Fibroblast of skin of left biceps (primary cell): ENCODE results near the gene RGL1.

Source experiments
- DNase-seq, 2 experiments: peaks; one replicate each; pipeline ENCODE4 v3.0.0-alpha.2; 2013; ENCODE audit warnings: low read depth in 2 of 2

The RGL1 gene

GRCh38 chr1:183956559-183957188, 151.8 kb downstream of the RGL1 start:
- peak; percentile 46 to 50 for DNase-seq

DNA sequence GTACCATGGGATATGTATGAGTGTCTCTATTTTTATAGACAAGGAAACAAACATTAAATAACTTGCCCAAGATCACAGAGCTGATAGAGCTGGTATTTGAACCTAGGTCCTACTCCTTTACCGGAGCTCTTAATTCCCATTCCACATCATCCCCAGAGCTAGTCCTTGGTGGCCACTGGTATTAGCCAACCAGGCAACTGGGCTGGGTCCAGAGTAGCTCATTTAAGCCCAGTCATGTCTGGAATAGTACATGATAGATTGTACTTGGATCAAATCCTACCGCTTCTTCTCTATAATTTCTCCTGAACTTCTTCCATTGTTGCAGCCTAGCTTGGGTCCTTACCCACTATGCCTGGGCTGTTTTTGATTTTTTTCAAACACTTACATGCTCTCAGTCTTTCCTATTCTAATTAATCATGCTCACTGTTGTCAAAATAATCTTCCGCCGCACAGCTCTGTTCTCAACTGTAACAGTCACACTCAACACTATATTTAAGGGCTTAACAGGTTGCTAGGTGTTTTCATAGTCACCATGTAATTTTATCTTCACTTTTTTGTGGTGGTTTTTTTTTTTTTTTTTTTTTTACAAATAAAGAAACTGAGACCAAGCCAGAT, 152.4 kb downstream of the RGL1 start:
- DNase-seq: no peak

- DNase-seq: no peak
These were observed 154.0 kb downstream of the RGL1 start for GRCh38 chr1:183958958-183959357.

- DNase-seq: no peak
These were observed 156.2 kb downstream of the RGL1 start for GRCh38 chr1:183961132-183961531.

DNA sequence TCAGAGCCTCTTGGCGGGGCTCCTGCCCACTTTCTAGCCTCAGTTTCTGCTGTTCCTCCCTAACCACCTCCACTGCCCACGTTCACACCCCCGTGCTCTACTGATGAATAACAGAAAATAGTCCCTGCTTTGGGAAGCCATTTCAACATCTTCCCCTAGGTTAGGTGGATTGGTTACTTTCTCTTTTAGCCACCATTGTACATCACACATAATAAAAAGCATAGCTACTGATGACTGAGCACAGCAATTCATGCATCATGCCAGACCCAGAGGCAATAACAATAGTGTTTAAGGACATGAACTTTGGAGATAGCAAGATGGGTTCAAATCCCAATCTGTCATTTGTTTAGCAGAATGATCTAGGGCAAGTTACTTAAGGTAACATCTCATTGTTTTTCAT, 158.0 kb downstream of the RGL1 start:
- DNase-seq: no peak

DNA sequence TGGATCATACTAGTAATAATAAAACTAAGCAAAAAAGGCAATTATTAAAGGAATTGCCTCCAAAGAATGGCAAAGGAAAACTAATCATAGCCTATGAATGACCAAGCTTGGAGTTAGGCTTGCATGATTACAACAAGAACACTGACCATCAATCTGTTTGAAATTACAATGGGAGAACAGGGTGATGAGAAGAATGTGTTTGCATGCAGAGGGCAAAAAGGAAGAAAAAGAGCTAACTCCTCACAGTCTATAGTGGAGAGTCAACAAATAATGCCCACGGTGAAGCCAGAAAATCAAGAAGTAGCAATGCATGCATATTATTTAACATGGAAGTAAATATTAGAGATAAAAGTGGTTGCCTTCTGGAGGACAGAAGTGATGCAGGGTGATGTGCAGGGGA, 160.8 kb downstream of the RGL1 start:
- DNase-seq: no peak

DNA sequence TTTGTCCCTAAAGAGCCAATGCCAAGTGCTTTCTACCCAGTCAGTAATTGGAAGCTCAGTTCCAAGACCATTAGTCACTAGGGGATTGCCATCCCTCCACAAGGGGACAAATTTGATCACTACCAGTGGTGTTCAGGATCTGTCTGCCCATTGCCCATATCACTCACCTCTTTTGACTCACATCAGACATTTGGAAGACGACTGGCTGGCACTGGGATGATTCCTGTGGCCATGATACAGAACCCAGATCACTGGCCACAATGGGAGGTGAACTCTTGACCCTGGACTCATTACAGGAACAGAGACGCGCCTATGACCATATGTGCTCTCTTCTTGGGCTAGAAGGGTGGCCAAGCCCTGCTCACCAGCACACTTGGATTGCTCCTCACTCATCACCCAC, 161.6 kb downstream of the RGL1 start:
- no peak for DNase-seq

GRCh38 chr1:183967914-183968313, 163.0 kb downstream of the RGL1 start:
- no peak for DNase-seq

DNA sequence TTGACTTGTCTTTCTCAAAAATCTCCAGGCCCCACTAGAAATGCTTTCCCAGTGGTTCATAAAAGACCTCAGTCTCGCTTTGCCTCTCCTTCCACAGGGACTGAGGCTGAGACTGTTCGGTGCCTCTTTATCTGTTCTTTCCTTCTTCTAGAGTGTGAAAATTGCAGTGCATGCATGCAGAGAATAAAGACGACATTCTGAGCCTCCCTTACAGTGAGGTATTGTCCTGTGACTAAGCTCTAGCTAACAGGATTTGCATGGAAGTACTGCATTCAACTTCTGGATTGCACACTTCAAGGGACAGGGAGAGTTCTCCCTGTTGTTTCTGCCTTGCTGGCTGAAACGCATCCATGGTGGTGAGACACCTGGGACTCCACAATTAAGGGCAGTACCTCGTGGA, 163.5 kb downstream of the RGL1 start:
- no peak for DNase-seq

DNA sequence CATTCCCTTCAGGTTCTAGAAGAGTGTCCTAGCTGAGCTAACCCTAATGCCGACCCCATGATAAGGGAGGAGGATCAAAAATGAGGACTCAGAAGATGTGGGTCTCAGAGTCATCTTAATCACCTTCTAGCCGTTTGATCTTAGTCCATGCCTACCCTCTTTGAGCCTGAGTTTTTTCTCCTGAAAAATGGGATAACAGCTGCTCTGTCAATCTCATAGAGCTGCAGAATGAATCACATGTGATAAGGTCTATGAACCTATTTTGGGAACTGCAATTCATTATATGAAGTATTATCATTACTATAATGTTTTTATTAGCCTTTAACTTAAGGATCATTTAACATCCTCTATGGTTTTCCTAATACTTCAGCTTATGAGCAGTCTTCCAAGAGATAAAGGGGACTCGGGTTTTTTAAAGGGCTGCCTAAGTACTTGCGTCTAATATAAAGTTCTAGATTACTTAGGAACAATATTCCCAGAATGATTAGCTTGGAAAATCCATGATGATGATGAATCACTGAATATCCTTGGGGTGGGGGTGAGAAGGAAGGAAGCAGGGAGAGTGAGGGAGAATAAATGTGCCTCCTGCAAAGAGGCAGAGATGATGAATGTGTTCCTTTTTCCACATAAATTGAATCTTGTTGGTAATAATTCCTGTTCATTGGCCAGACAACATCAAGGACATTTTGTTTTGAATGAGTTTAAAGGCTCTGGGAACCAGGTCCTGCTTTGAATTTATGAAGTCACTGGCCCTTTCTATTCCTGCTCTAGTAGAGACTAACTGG, 165.8 kb downstream of the RGL1 start:
- no peak for DNase-seq

- DNase-seq: no peak
These were observed 170.7 kb downstream of the RGL1 start for GRCh38 chr1:183975651-183976050.

DNA sequence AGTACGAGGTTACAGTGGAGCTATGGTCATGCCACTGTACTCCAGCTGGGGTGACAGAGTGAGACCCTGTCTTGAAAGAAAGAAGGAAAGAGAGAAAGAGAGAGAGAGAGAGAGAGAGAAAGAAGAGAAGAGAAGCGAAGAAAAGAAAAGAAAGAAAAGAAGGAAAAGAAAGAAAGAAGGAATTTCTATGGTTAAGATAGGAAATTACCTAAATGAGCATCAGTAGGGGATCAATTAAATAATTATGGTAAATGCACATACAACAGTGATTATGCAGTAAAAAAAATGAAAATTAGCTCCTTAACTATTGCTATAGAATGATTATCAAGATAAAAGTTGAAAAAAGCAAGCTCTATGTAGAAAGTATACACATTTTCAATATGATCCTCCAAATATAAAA, 172.8 kb downstream of the RGL1 start:
- no peak for DNase-seq
